Ramos (cell line): ENCODE measurements around the gene TRPV4.
"Not testable (repeated sequence)": the region's sequence is repeated elsewhere in the genome, so short reads cannot be mapped to it uniquely, and the experiment has no call there.

Experiments used
- in situ Hi-C: fragments of 300-500 bp; cut with MboI; formaldehyde crosslinking; loops from one replicate; pipeline ENCODE4 v1.14.3; 2022; ENCODE audit warnings: low sequenced_read_pairs; ENCODE audit not compliant: unreplicated experiment

TRPV4 gene

GRCh38 chr12:109833307-109834189, at the start of gene TRPV4:
Gene TRPV4, minus strand, starts transcription at chr12:109833398. Its CDS starts 18,602 bp downstream, at chr12:109814796.
- in situ Hi-C loops, result no loop called here

- in situ Hi-C loops, result no loop called here
Measured at GRCh38 chr12:109881752-109882151, 48.6 kb upstream of the TRPV4 start.

GRCh38 chr12:109880938-109881337, 47.7 kb upstream of the TRPV4 start:
- in situ Hi-C loops, result no loop called here

GRCh38 chr12:109880043-109880931, 47.1 kb upstream of the TRPV4 start, which contains the start of gene GLTP:
Gene GLTP, minus strand, starts transcription at chr12:109880541. Its CDS starts 167 bp downstream, at chr12:109880374.
- in situ Hi-C loops, result no loop called here

- in situ Hi-C loops, result no loop called here
Measured at GRCh38 chr12:109879351-109880042, 46.3 kb upstream of the TRPV4 start.

GRCh38 chr12:109878749-109879148, 45.6 kb upstream of the TRPV4 start:
- in situ Hi-C loops, result no loop called here

- in situ Hi-C loops, result no loop called here
Measured at GRCh38 chr12:109878247-109878625, 45.0 kb upstream of the TRPV4 start.

- in situ Hi-C loops, result no loop called here
Measured at GRCh38 chr12:109877504-109878246, 44.5 kb upstream of the TRPV4 start.

- in situ Hi-C loops, result no loop called here
Measured at GRCh38 chr12:109876406-109876805, 43.2 kb upstream of the TRPV4 start.

- in situ Hi-C loops, result no loop called here
Measured at GRCh38 chr12:109875572-109876131, 42.5 kb upstream of the TRPV4 start.

- in situ Hi-C loops, result no loop called here
Measured at GRCh38 chr12:109873653-109874052, 40.5 kb upstream of the TRPV4 start.

GRCh38 chr12:109871668-109872314, 38.6 kb upstream of the TRPV4 start:
- in situ Hi-C loops, result no loop called here

- in situ Hi-C loops, result no loop called here
Measured at GRCh38 chr12:109870648-109871047, 37.5 kb upstream of the TRPV4 start.

GRCh38 chr12:109868182-109869051, 35.2 kb upstream of the TRPV4 start:
- in situ Hi-C loops, result no loop called here

GRCh38 chr12:109864916-109865315, 31.7 kb upstream of the TRPV4 start:
- in situ Hi-C loops, result no loop called here

- in situ Hi-C loops, result no loop called here
Measured at GRCh38 chr12:109863847-109864712, 30.9 kb upstream of the TRPV4 start.

- in situ Hi-C loops, result not testable (repeated sequence)
Measured at GRCh38 chr12:109862491-109862890, 29.3 kb upstream of the TRPV4 start.
